Occipital lobe (tissue), 2 donors: ENCODE results near the gene FOXI2. TPM values are rescaled to one million over a fixed set of nuclear protein-coding genes. Genes with fewer than 3 reads are reported as not detected.

Experiments
- DNase-seq: peaks from one replicate; lab custom pipeline; 2025; lab: John Stamatoyannopoulos, UW
- total RNA-seq: library from RNA; depleted of rRNA; stranded (reverse); fragments of >200 nt; gene quantifications from one replicate; pipeline ENCODE4 v1.2.3, GENCODE V29; 2014

FOXI2 gene
- total RNA-seq, 1 donor from 2014 or later, result not detected

DNA sequence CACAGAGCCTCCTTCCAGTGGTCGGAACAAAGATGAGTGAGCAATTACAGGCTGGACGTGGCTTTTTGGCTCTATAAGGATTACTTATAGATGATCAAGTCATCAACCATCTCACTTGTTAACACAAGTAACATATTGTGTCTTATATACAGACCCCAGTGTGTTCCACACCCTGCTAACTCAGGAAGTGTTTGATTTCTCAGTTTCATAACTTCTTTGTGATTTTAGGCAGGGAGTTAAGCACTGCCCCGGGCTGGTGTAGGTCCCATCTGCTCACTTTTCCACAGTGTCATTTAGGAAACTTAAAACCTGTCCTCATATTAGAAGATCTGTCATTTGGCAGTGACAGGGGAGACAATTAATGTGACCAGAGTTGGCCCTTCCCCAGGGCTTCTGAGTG, 6.2 kb downstream of the FOXI2 start:
- no peak for DNase-seq

- no peak for DNase-seq
These were observed 8.0 kb downstream of the FOXI2 start for GRCh38 chr10:127744956-127745355.

DNA sequence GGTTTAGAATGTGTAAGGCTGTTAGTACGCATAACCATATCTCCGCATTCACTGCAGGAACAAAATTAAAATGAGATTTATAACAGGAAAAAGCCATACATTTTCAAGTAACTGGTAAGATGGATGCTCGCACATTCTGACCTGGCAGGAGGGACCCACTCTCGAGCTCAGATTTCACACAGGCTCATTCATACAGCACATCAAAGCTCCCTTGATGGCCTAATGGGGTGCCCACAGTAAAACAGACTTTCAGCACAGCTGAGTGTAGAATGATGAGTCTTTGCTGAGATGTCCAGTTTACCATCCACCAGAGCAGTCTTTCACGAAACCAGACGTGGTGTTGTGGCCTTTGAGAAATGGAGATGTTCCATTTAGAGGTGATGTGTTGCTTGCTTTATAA, 8.9 kb downstream of the FOXI2 start:
- no peak for DNase-seq

GRCh38 chr10:127755753-127756152, 18.8 kb downstream of the FOXI2 start:
- no peak for DNase-seq

- DNase-seq, result no peak
These were observed 19.3 kb downstream of the FOXI2 start for GRCh38 chr10:127756264-127756663.

GRCh38 chr10:127757033-127757432, 20.0 kb downstream of the FOXI2 start:
- DNase-seq, result no peak

DNA sequence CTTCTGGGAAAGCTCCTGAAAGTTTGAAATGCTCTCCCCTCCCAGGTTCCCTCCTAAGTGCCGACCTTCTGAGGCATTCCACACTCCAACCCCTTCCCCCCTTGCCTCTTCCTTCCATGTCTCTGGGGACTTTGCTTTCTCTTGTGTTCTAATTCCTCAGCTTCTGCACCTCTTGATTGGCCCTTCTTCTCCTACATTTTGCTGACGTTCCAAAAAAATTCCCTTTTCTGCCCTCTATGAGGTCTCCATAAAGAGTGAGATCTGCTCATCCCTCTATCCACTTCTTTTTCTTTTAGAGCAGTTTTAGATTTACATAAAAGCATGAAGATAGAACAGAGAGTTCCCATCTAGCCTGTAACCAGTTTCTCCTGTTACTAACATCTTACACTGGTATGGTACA, 22.3 kb downstream of the FOXI2 start:
- no peak for DNase-seq

GRCh38 chr10:127762925-127763324, 25.9 kb downstream of the FOXI2 start:
- no peak for DNase-seq

DNA sequence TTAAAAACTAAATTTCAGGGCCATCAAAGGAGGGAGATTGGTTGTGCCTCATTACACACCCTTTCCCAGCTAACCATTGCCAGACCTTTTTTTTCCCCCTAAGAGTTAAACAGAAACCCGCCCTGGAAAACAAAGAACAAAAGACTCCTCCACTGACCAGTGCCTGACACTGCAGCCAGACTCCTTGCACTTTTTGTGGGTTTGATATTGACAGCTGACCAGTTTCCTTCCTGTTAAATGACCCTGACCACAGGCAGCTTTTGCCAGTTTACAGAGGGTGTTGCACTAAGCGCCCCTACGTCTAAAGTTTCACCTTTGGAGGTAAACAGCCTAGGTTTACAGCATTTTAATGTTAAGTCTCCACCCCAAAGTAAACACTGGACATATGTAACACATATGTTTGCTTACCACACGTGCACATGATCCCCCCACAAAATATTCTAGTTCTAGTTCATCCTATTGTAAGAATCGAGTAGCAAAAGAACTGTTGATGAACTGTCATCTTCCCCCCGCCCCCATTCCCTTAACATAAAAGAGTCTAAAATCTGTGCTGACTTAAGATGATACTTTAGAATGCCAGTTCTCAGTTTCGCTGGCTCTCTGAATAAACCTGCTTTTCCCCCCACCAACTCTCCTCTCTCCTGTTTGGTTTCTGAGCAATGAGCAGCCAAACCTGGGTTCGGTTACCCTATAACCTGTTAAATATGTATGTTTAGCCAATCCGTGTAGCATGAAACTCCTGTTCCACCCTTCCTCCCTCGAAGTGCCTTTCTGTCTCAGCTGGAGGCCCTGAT, 38.0 kb downstream of the FOXI2 start:
- DNase-seq, result no peak

- no peak for DNase-seq
These were observed 39.8 kb downstream of the FOXI2 start for GRCh38 chr10:127776816-127777215.

- no peak for DNase-seq
These were observed 44.4 kb downstream of the FOXI2 start for GRCh38 chr10:127781412-127781811.

- no peak for DNase-seq
These were observed 50.9 kb downstream of the FOXI2 start for GRCh38 chr10:127787873-127788272.

GRCh38 chr10:127790066-127790624, 53.2 kb downstream of the FOXI2 start:
- no peak for DNase-seq

Other genes with a start within 250 kb of the FOXI2 start
- gene NPS, start 187.9 kb upstream of the FOXI2 start, total RNA-seq, result not detected
- gene CLRN3, start 155.8 kb downstream of the FOXI2 start, total RNA-seq, result 0.62 TPM
- gene PTPRE, start 169.9 kb downstream of the FOXI2 start, total RNA-seq, result 19.8 TPM